ENCODE data around the gene PNPLA5.

GRCh38 chr22:43889201-43889859 is 2.5 kb downstream of the PNPLA5 start:
- TF ChIP-seq CTCF (conservative IDR thresholded peaks at IDR 0.05; ENCODE audit: low read length) (no peak), EZH2phosphoT487 (IDR thresholded peaks at IDR 0.05; ENCODE audit: borderline replicate concordance) (no peak)

Data from Loucy (cell line).